BLaER1 treated with 17β-estradiol and CSF1 and Interleukin-3, amounts not matched to agents 10 nM and 100 nM (cell line): ENCODE data around the gene WNT3.
A peak's percentile ranks its signal among the peaks of the same experiment; 100 is the strongest.

Experiments
- H3K27ac ChIP-seq, 11 experiments: shearing (Covaris generic); formaldehyde crosslinking; 2 replicates each; pipeline ENCODE4 v1.8.1; 2022
- H3K27me3 ChIP-seq, 11 experiments: shearing (Covaris generic); formaldehyde crosslinking; 2 replicates each; pipeline ENCODE4 v1.8.1; 2022
- H3K36me3 ChIP-seq, 11 experiments: shearing (Covaris generic); formaldehyde crosslinking; 2 replicates each; pipeline ENCODE4 v1.8.1; 2022
- H3K4me1 ChIP-seq, 10 experiments: shearing (Covaris generic); formaldehyde crosslinking; 2 replicates each; pipeline ENCODE4 v1.8.1; 2022
- H3K4me2 ChIP-seq, 11 experiments: shearing (Covaris generic); formaldehyde crosslinking; 2 replicates each; pipeline ENCODE4 v1.8.1; 2022
- H3K4me3 ChIP-seq, 10 experiments: shearing (Covaris generic); formaldehyde crosslinking; 2 replicates each; pipeline ENCODE4 v1.8.1; 2022
- H3K9ac ChIP-seq, 11 experiments: shearing (Covaris generic); formaldehyde crosslinking; 2 replicates each; pipeline ENCODE4 v1.8.1; 2022
- H3K9me3 ChIP-seq, 11 experiments: shearing (Covaris generic); formaldehyde crosslinking; replicated peaks in 1 of 11; 2 replicates each; pipeline ENCODE4 v1.8.1; 2022
- H4K20me1 ChIP-seq, 11 experiments: shearing (Covaris generic); formaldehyde crosslinking; 2 replicates each; pipeline ENCODE4 v1.8.1; 2022
- Cebpa-rat ChIP-seq, 11 experiments: shearing (Covaris generic); IDR thresholded peaks; 2 replicates each; pipeline ENCODE4 v1.8.1; 2022

WNT3 gene

GRCh38 chr17:46790216-46790615, 28.3 kb downstream of the WNT3 start:
- H3K4me2 ChIP-seq = peak overlapping the region in 10 of 11 experiments; percentile 11 to 52 (median 28); a peak in 13 of 22 replicates
- no peaks in the 10 kb centered on the region for H3K36me3 ChIP-seq
- peaks cover 0 to 7% (median 0%) of the 10 kb centered on the region in 11 experiments; a peak in 3 of 22 replicates for H4K20me1 ChIP-seq
- H3K9me3 ChIP-seq = peaks cover 0 to 6% (median 0%) of the 10 kb centered on the region in 11 experiments; a peak in 1 of 22 replicates
- peaks cover 11 to 37% (median 27%) of the 10 kb centered on the region in 10 experiments; a peak in 19 of 20 replicates for H3K4me1 ChIP-seq
- no peak for TF ChIP-seq Cebpa-rat (IDR thresholded peaks at IDR 0.05)
- H3K4me3 ChIP-seq = no peak overlapping the region
- H3K9ac ChIP-seq = no peak overlapping the region
- H3K27me3 ChIP-seq = no peaks in the 10 kb centered on the region
- no peak overlapping the region for H3K27ac ChIP-seq

DNA sequence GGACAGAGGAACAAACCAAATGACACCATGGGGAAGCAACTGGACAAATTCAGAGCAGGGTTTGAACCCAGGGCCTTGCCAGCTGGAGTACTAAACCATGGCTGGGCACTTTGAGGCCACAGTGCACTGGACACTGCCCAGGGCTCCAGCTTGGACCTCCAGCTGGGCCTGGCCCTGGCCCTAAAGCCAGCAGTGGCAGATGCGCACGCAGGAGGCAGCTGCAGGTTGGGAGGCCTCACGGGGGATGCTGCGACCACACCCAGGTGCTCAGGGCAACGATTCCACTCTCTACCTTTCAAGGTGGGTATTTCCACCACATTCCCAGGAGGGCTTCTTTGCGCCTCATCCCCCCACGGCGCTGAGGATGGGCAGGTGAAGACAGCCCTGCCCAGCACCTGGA, 28.9 kb downstream of the WNT3 start:
- H3K9ac ChIP-seq = no peak overlapping the region
- no peak for TF ChIP-seq Cebpa-rat (IDR thresholded peaks at IDR 0.05)
- H4K20me1 ChIP-seq = peaks cover 0 to 7% (median 0%) of the 10 kb centered on the region in 11 experiments; a peak in 3 of 22 replicates
- H3K4me1 ChIP-seq = peaks cover 11 to 37% (median 27%) of the 10 kb centered on the region in 10 experiments; a peak in 19 of 20 replicates
- no peaks in the 10 kb centered on the region for H3K27me3 ChIP-seq
- H3K27ac ChIP-seq = no peak overlapping the region
- H3K4me3 ChIP-seq = no peak overlapping the region
- no peaks in the 10 kb centered on the region for H3K36me3 ChIP-seq
- H3K4me2 ChIP-seq = no peak overlapping the region
- H3K9me3 ChIP-seq = peaks cover 0 to 6% (median 0%) of the 10 kb centered on the region in 11 experiments; a peak in 1 of 22 replicates

DNA sequence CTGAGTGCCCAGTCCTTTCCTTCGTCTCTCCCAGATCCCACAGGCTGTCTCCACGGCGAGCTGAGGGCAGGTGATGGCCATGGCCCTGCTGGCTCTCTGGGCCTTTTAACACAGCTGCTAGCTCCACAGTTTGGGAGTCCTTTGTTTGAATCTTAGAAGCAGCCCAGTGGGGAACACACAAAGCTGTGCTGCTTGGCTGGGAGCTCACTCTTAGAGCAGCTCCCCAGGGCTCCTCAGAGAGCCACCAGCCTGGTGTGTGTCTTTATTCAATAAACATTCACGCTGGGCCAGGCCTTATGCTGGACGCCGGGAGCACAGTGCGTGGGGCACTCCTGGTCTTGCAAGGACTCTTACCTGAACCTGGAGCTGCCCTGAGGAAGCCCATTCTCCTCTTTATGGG, 29.7 kb downstream of the WNT3 start:
- H3K4me1 ChIP-seq = peaks cover 5 to 29% (median 19%) of the 10 kb centered on the region in 10 experiments; a peak in 18 of 20 replicates
- no peak overlapping the region for H3K4me2 ChIP-seq
- H3K4me3 ChIP-seq = no peak overlapping the region
- H3K27me3 ChIP-seq = no peaks in the 10 kb centered on the region
- H3K27ac ChIP-seq = no peak overlapping the region
- no peak for TF ChIP-seq Cebpa-rat (IDR thresholded peaks at IDR 0.05)
- H3K9ac ChIP-seq = no peak overlapping the region
- H3K36me3 ChIP-seq = no peaks in the 10 kb centered on the region
- peaks cover 0 to 6% (median 0%) of the 10 kb centered on the region in 11 experiments; a peak in 1 of 22 replicates for H3K9me3 ChIP-seq
- peaks cover 0 to 5% (median 0%) of the 10 kb centered on the region in 11 experiments; a peak in 3 of 22 replicates for H4K20me1 ChIP-seq

DNA sequence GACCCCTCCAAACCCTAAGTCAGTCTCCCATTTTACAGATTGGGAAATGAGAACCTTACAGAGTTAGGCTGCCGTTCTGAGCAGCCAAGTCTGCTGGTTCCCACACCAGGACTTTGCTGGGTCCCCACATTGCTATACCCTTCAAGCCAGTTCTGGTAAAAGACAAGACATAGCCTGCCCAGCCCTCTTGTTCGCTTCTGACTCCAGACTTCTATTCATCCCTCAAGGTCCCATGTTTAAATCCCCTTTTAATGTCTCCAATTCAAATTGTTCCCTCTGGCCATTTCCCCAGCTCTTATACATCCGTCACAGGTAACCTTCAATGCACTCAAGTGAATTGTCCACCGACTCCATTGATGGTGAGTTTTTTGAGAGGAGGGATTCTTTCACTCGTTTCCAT, 30.2 kb downstream of the WNT3 start:
- no peak for TF ChIP-seq Cebpa-rat (IDR thresholded peaks at IDR 0.05)
- Histone ChIP-seq H4K20me1 (peaks cover 0 to 5% (median 0%) of the 10 kb centered on the region in 11 experiments; a peak in 3 of 22 replicates), H3K27ac (no peak overlapping the region), H3K4me1 (peaks cover under 1 to 24% (median 14%) of the 10 kb centered on the region in 10 experiments; a peak in 17 of 20 replicates), H3K27me3 (no peaks in the 10 kb centered on the region), H3K4me2 (no peak overlapping the region), H3K36me3 (no peaks in the 10 kb centered on the region), H3K9me3 (peaks cover 0 to 6% (median 0%) of the 10 kb centered on the region in 11 experiments; a peak in 1 of 22 replicates), H3K9ac (no peak overlapping the region), H3K4me3 (no peak overlapping the region)

DNA sequence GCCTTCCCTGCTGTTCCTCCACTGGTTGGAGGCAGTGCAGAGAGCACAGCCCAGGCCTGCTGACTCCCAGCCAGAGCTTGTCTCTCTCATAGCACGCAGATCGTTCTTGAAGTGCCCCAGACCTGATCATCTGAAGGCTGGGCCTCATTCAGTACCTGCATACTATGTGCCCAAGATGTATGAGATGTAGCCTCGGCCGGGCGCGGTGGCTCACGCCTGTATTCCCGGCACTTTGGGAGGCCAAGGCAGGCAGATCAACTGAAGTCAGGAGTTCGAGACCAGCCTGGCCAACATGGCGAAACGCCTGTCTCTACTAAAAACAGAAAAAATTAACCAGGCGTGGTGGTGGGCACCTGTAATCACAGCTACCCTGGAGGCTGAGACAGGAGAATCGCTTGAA, 31.0 kb downstream of the WNT3 start:
- no peaks in the 10 kb centered on the region for H3K36me3 ChIP-seq
- no peak overlapping the region for H3K4me3 ChIP-seq
- H3K9me3 ChIP-seq = peaks cover 0 to 6% (median 0%) of the 10 kb centered on the region in 11 experiments; a peak in 1 of 22 replicates
- peaks cover 0 to 16% (median 9%) of the 10 kb centered on the region in 10 experiments; a peak in 13 of 20 replicates for H3K4me1 ChIP-seq
- H3K27me3 ChIP-seq = no peaks in the 10 kb centered on the region
- H3K4me2 ChIP-seq = no peak overlapping the region
- no peak overlapping the region for H3K27ac ChIP-seq
- TF ChIP-seq Cebpa-rat (IDR thresholded peaks at IDR 0.05) = no peak
- H3K9ac ChIP-seq = no peak overlapping the region
- peaks cover 0 to 5% (median 0%) of the 10 kb centered on the region in 11 experiments; a peak in 4 of 22 replicates for H4K20me1 ChIP-seq

- no peaks in the 10 kb centered on the region for H3K27me3 ChIP-seq
- peaks cover 0 to 5% (median 0%) of the 10 kb centered on the region in 11 experiments; a peak in 4 of 22 replicates for H4K20me1 ChIP-seq
- no peak overlapping the region for H3K4me3 ChIP-seq
- H3K4me1 ChIP-seq = peaks cover 0 to 14% (median 6%) of the 10 kb centered on the region in 10 experiments; a peak in 13 of 20 replicates
- no peak overlapping the region for H3K9ac ChIP-seq
- H3K4me2 ChIP-seq = no peak overlapping the region
- H3K36me3 ChIP-seq = no peaks in the 10 kb centered on the region
- no peak for TF ChIP-seq Cebpa-rat (IDR thresholded peaks at IDR 0.05)
- H3K27ac ChIP-seq = no peak overlapping the region
- H3K9me3 ChIP-seq = peaks cover 0 to 6% (median 0%) of the 10 kb centered on the region in 11 experiments; a peak in 1 of 22 replicates
Measured at GRCh38 chr17:46785696-46786095, 32.8 kb downstream of the WNT3 start.

DNA sequence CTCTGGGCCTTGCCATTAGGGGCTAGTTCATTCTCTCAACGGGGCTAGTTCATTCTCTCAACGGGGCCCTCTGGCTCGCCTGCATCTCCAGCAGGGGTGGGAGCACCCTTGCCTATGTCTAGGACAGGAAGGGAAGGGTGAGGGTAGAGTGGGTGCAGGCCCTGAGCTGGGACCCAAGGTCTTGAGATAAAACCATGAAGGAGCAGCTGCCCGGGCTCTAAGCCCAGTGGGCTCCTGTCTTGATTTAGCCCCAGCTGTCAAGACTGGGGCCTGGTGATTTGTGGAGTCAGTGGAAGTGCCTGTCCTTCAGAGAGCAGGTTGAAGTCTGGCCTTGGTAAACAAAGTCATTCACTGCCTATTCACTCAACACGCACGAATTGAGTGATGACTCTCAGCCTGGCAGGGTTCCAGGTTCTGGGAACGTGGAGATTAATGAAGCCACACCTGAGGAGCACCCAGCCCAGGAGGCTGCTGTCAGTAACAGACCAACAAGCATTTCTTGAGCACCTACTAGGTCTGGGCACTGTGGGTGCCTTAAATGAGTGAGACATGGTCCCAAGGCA, 35.4 kb downstream of the WNT3 start:
- H3K36me3 ChIP-seq = no peaks in the 10 kb centered on the region
- no peaks in the 10 kb centered on the region for H3K9me3 ChIP-seq
- peaks cover 0 to 11% (median 2%) of the 10 kb centered on the region in 10 experiments; a peak in 8 of 20 replicates for H3K4me1 ChIP-seq
- H3K9ac ChIP-seq = no peak overlapping the region
- peaks cover 0 to 5% (median 0%) of the 10 kb centered on the region in 11 experiments; a peak in 3 of 22 replicates for H4K20me1 ChIP-seq
- TF ChIP-seq Cebpa-rat (IDR thresholded peaks at IDR 0.05) = no peak
- no peak overlapping the region for H3K4me2 ChIP-seq
- no peak overlapping the region for H3K4me3 ChIP-seq
- H3K27ac ChIP-seq = no peak overlapping the region
- H3K27me3 ChIP-seq = no peaks in the 10 kb centered on the region

GRCh38 chr17:46782250-46782953, 36.1 kb downstream of the WNT3 start:
- no peak overlapping the region for H3K27ac ChIP-seq
- no peak overlapping the region for H3K4me3 ChIP-seq
- H4K20me1 ChIP-seq = peaks cover 0 to 5% (median 0%) of the 10 kb centered on the region in 11 experiments; a peak in 3 of 22 replicates
- no peaks in the 10 kb centered on the region for H3K9me3 ChIP-seq
- no peaks in the 10 kb centered on the region for H3K27me3 ChIP-seq
- no peak overlapping the region for H3K4me2 ChIP-seq
- no peaks in the 10 kb centered on the region for H3K36me3 ChIP-seq
- TF ChIP-seq Cebpa-rat (IDR thresholded peaks at IDR 0.05) = no peak
- peaks cover 0 to 16% (median 8%) of the 10 kb centered on the region in 10 experiments; a peak in 16 of 20 replicates for H3K4me1 ChIP-seq
- no peak overlapping the region for H3K9ac ChIP-seq

- Histone ChIP-seq H3K27ac (no peak overlapping the region), H3K9me3 (no peaks in the 10 kb centered on the region), H3K27me3 (0 out of 22 replicates have a peak, but pooled peaks cover 0 to 6% (median 0%) of the 10 kb centered on the region in 11 experiments), H3K36me3 (no peaks in the 10 kb centered on the region), H3K4me2 (no peak overlapping the region), H3K9ac (no peak overlapping the region), H3K4me3 (no peak overlapping the region), H4K20me1 (no peaks in the 10 kb centered on the region; a peak in 2 of 22 replicates), H3K4me1 (peaks cover 0 to 31% (median 20%) of the 10 kb centered on the region in 10 experiments; a peak in 17 of 20 replicates)
- no peak; a peak in 1 of 22 replicates for TF ChIP-seq Cebpa-rat (IDR thresholded peaks at IDR 0.05)
Measured at GRCh38 chr17:46780003-46780373, 38.5 kb downstream of the WNT3 start.
